CD4-positive, alpha-beta T cell (primary cell): ENCODE results near the gene MSRB3. TPM values are rescaled to one million over a fixed set of nuclear protein-coding genes. Genes with fewer than 3 reads are reported as not detected.

Source experiments
- ATAC-seq: fragments of 200-7000 bp; cut with Tn5 transposase; one replicate; pipeline ENCODE4 v1.10.0; 2022; ENCODE audit warnings: mild to moderate bottlenecking; ENCODE audit not compliant: poor library complexity
- CTCF ChIA-PET: fragments of 350-600 bp; sonication (Branson Sonifier 250); formaldehyde crosslinking; loops from one replicate; lab custom pipeline; 2021; ENCODE audit warnings: antibody characterized with exemption, inconsistent platforms; lab: Charles Lee
- POLR2A ChIA-PET: fragments of 350-600 bp; sonication (Branson Sonifier 250); formaldehyde crosslinking; loops from one replicate; lab custom pipeline; 2021; ENCODE audit warnings: antibody characterized with exemption, inconsistent platforms; lab: Charles Lee
- DNase-seq, 14 experiments: peaks; one replicate each; pipeline ENCODE4 v3.0.0-alpha.2; 2013 to 2020; ENCODE audit warnings: mixed read lengths in 2 of 14
- H3K27ac ChIP-seq, 2 donors: one replicate each; pipeline versions ENCODE4 v1.5.1 to v1.7.0; 2013; ENCODE audit warnings: low read length in 2 of 2, low read depth in 1 of 2, mild to moderate bottlenecking in 1 of 2
- H3K27me3 ChIP-seq, 2 experiments: 1 replicate in 1 of 2; 2 replicates in 1 of 2; pipeline versions ENCODE4 v1.6.1 to v1.7.0; 2013; ENCODE audit warnings: low read length in 2 of 2, control low read depth in 1 of 2, mild to moderate bottlenecking in 1 of 2, moderate library complexity in 1 of 2; ENCODE audit not compliant: insufficient read depth in 2 of 2, control insufficient read depth in 1 of 2
- H3K36me3 ChIP-seq: one replicate; pipeline ENCODE4 v1.6.1; 2013; ENCODE audit warnings: low read length, control low read depth; ENCODE audit not compliant: insufficient read depth
- H3K4me1 ChIP-seq: one replicate; pipeline ENCODE4 v1.6.1; 2013; ENCODE audit warnings: low read length, control low read depth; ENCODE audit not compliant: insufficient read depth
- H3K4me3 ChIP-seq: one replicate; pipeline ENCODE4 v1.5.1; 2013; ENCODE audit warnings: mild to moderate bottlenecking, low read length, moderate library complexity
- H3K9me3 ChIP-seq, 2 experiments: 1 replicate in 1 of 2; 2 replicates in 1 of 2; pipeline versions ENCODE4 v1.6.1 to v1.7.0; 2013; ENCODE audit warnings: low read length in 2 of 2, mild to moderate bottlenecking in 2 of 2, control low read depth in 1 of 2, moderate library complexity in 1 of 2; ENCODE audit not compliant: control insufficient read depth in 1 of 2, insufficient read depth in 1 of 2
- H3K27ac Mint-ChIP-seq: one replicate; pipeline ENCODE4 v1.8.0; 2020; ENCODE audit warnings: mixed read lengths
- H3K27me3 Mint-ChIP-seq: one replicate; pipeline ENCODE4 v1.8.0; 2021; ENCODE audit warnings: mixed read lengths
- H3K36me3 Mint-ChIP-seq: one replicate; pipeline ENCODE4 v1.8.0; 2021; ENCODE audit warnings: low read depth, mixed read lengths
- H3K4me1 Mint-ChIP-seq: one replicate; pipeline ENCODE4 v1.8.0; 2021; ENCODE audit warnings: low read depth, mixed read lengths
- H3K4me3 Mint-ChIP-seq: one replicate; pipeline ENCODE4 v1.8.0; 2020; ENCODE audit warnings: mild to moderate bottlenecking, mixed read lengths
- H3K9me3 Mint-ChIP-seq: one replicate; pipeline ENCODE4 v1.8.0; 2020; ENCODE audit warnings: mixed read lengths
- intact Hi-C, 2 experiments: fragments of 100-400 bp; cut with DNase I in 1 of 2; cut with micrococcal nuclease in 1 of 2; formaldehyde crosslinking; loops; one replicate each; pipeline versions ENCODE4 v1.15.1 to v1.9.0; 2023 to 2025; cut with DNase I, micrococcal nuclease
- total RNA-seq, 174 experiments: library from RNA in 2 of 174; stranded (reverse) in 2 of 174; gene quantifications; one replicate each; pipeline ENCODE4 v1.2.3 and lab custom pipeline; 2021 to 2026
- TF ChIP-seq, protein P1 (sequence below): fragments of 200-600 bp; IDR thresholded peaks from one replicate; pipeline ENCODE4 v1.8.0; 2022; ENCODE audit warnings: antibody characterized with exemption, mild to moderate bottlenecking

MSRB3 gene
- total RNA-seq, 2 experiments from 2014 or later: 0.17 TPM; not detected in 1

DNA sequence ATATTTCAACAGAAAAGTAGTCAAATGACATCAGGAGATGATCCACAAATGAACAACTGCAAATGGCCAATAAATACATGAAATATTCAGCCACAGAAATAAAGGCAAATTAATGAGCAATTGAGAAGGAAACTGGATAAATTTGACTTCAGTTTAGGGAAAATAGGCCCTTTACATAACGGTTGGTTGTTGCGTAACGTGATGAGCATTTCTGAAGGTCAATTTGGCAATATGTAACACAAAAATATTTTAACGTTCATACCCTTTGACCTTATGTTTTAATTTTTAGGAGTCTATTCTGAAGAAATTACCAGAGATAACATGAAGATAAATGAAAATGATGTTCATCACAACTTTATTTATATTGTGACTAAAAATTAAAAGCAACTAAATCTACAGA is 14.7 kb upstream of the MSRB3 start:
- Histone ChIP-seq H3K9me3 (no peaks in the 10 kb centered on the region), H3K27me3 (peaks cover 0 to 8% of the 10 kb centered on the region in 2 experiments), H3K27ac (no peak overlapping the region), H3K36me3 (no peaks in the 10 kb centered on the region), H3K4me1 (no peaks in the 10 kb centered on the region), H3K4me3 (no peak overlapping the region)
- TF ChIP-seq, protein P1, sequence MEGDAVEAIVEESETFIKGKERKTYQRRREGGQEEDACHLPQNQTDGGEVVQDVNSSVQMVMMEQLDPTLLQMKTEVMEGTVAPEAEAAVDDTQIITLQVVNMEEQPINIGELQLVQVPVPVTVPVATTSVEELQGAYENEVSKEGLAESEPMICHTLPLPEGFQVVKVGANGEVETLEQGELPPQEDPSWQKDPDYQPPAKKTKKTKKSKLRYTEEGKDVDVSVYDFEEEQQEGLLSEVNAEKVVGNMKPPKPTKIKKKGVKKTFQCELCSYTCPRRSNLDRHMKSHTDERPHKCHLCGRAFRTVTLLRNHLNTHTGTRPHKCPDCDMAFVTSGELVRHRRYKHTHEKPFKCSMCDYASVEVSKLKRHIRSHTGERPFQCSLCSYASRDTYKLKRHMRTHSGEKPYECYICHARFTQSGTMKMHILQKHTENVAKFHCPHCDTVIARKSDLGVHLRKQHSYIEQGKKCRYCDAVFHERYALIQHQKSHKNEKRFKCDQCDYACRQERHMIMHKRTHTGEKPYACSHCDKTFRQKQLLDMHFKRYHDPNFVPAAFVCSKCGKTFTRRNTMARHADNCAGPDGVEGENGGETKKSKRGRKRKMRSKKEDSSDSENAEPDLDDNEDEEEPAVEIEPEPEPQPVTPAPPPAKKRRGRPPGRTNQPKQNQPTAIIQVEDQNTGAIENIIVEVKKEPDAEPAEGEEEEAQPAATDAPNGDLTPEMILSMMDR: no peak
- intact Hi-C loops: no loop called here
- ATAC-seq: no peak
- DNase-seq: no peak
- Mint-ChIP-seq H3K27me3 (peaks cover 23% of the 10 kb centered on the region), H3K9me3 (no peaks in the 10 kb centered on the region), H3K4me3 (no peak overlapping the region), H3K27ac (no peak overlapping the region), H3K36me3 (no peaks in the 10 kb centered on the region), H3K4me1 (no peaks in the 10 kb centered on the region)
- POLR2A ChIA-PET: no interaction called here
- CTCF ChIA-PET: no interaction called here

DNA sequence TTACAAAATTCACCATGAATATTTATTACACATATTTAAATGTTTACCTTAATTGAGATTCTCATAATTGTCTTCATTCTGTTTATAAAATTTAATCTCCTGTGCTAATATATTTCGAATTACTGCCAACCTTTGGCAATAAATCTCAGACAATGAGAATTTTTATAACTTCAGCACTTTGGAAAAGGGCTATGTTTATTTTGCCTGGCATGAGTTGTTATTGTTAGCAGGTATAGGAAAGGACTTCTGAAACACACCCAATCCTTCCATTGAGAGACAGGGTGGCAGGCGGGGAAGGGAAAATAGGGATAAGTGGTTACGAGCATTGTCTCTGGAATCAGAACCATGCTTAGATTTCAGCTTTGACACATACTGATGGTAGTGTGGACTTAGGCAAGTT is 12.1 kb upstream of the MSRB3 start:
- ChIA-PET POLR2A (no interaction called here), CTCF (no interaction called here)
- ATAC-seq (no peak), DNase-seq (no peak)
- Histone ChIP-seq H3K9me3 (no peaks in the 10 kb centered on the region), H3K27ac (no peak overlapping the region), H3K4me3 (no peak overlapping the region), H3K36me3 (no peaks in the 10 kb centered on the region), H3K27me3 (peaks cover 0 to 8% of the 10 kb centered on the region in 2 experiments), H3K4me1 (no peaks in the 10 kb centered on the region)
- H3K27ac Mint-ChIP-seq: no peak overlapping the region
- TF ChIP-seq, protein P1: no peak
- no peaks in the 10 kb centered on the region for H3K9me3 Mint-ChIP-seq
- intact Hi-C loops: no loop called here
- no peaks in the 10 kb centered on the region for H3K4me1 Mint-ChIP-seq
- H3K27me3 Mint-ChIP-seq: peaks cover 20% of the 10 kb centered on the region
- H3K4me3 Mint-ChIP-seq: no peak overlapping the region
- no peaks in the 10 kb centered on the region for H3K36me3 Mint-ChIP-seq

DNA sequence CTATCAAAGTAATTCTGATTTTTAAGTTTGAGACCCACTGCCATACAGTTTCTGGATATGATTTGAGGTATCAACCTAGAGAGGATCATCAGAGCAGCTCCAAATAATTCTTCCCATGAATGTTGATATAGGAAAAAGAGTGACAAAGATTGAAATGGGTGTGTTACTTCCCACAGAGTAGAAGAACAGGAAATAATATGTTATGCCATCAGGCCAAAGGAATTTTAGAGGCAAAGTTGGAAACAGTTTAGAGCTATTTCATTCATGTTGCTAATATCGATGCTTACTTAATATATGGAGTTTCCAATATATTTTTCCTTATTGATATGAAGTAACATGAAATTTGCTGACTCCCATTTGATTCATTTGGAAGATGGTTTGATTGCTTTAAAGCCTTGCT is 8.9 kb upstream of the MSRB3 start:
- Mint-ChIP-seq H3K27me3 (peaks cover 34% of the 10 kb centered on the region), H3K4me1 (no peaks in the 10 kb centered on the region), H3K27ac (no peak overlapping the region), H3K9me3 (no peaks in the 10 kb centered on the region), H3K4me3 (no peak overlapping the region), H3K36me3 (no peaks in the 10 kb centered on the region)
- H3K4me1 ChIP-seq: no peaks in the 10 kb centered on the region
- no peak overlapping the region for H3K4me3 ChIP-seq
- intact Hi-C loops: no loop called here
- H3K9me3 ChIP-seq: no peaks in the 10 kb centered on the region
- H3K36me3 ChIP-seq: no peaks in the 10 kb centered on the region
- DNase-seq (no peak), ATAC-seq (no peak)
- TF ChIP-seq, protein P1: no peak
- H3K27ac ChIP-seq: no peak overlapping the region
- ChIA-PET POLR2A (no interaction called here), CTCF (no interaction called here)
- H3K27me3 ChIP-seq: peaks cover 0 to 14% of the 10 kb centered on the region in 2 experiments
